ENCODE data around the gene DMD. TPM values are rescaled to one million over a fixed set of nuclear protein-coding genes. Genes with fewer than 3 reads are reported as not detected.

DMD gene
- total RNA-seq, 1 donor from 2014 or later, result 9.7 TPM

DNA sequence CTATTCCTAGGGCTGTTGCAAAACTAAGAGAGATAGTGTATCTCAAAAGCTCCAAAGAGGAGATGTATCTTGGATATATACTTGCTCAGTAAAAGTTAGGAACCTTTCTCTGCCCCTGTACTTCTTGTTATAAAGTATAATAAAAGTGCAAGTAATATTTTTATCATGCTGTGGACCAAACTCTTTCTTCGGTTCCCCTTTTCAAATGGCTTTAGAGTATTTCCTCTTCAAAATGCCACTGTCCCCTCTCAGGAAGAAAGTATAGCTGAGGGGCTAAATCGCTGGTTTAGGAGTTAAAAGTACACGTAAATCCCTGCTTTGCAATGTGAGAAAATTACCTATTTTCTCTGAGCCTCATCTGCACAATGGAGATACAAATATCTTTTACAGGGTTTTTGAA is 1970.4 kb downstream of the DMD start:
- H3K36me3 Mint-ChIP-seq (ENCODE audit: low read depth), result peaks cover 3% of the 10 kb centered on the region
- H3K4me1 Mint-ChIP-seq, result no peaks in the 10 kb centered on the region
- TF ChIP-seq, protein P1, sequence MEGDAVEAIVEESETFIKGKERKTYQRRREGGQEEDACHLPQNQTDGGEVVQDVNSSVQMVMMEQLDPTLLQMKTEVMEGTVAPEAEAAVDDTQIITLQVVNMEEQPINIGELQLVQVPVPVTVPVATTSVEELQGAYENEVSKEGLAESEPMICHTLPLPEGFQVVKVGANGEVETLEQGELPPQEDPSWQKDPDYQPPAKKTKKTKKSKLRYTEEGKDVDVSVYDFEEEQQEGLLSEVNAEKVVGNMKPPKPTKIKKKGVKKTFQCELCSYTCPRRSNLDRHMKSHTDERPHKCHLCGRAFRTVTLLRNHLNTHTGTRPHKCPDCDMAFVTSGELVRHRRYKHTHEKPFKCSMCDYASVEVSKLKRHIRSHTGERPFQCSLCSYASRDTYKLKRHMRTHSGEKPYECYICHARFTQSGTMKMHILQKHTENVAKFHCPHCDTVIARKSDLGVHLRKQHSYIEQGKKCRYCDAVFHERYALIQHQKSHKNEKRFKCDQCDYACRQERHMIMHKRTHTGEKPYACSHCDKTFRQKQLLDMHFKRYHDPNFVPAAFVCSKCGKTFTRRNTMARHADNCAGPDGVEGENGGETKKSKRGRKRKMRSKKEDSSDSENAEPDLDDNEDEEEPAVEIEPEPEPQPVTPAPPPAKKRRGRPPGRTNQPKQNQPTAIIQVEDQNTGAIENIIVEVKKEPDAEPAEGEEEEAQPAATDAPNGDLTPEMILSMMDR (conservative IDR thresholded peaks at IDR 0.05), result no peak
- peaks cover 5% of the 10 kb centered on the region for H3K9me3 Mint-ChIP-seq
- no peaks in the 10 kb centered on the region for H3K27me3 Mint-ChIP-seq (ENCODE audit: low read depth)
- H3K27ac Mint-ChIP-seq (ENCODE audit: unreplicated experiment), result no peak overlapping the region
- no peak overlapping the region for H3K4me3 Mint-ChIP-seq
- no peak for DNase-seq (ENCODE audit: low read depth, low spot score)

DNA sequence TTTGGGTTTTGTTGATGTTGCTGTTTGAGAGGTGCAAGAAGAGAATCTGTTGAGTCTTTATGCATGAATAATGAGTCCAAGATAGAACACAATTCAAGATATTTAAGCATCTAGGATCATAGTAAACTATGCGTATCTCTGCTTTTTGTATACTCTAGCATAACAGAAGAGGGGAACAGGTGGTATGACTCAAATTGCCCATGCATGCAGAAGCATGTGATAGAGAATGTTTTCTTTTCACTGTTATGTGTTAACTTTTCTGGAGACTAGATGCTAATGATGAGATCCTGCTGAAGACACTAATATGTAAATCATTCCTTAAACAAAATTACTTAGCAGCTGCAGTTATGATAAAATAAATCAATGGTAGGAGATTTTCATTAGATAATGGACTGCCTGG is 1974.2 kb downstream of the DMD start:
- peaks cover 13% of the 10 kb centered on the region for H3K4me1 Mint-ChIP-seq
- DNase-seq (ENCODE audit: low read depth, low spot score), result no peak
- no peaks in the 10 kb centered on the region for H3K27me3 Mint-ChIP-seq (ENCODE audit: low read depth)
- TF ChIP-seq, protein P1 (conservative IDR thresholded peaks at IDR 0.05), result no peak
- peaks cover 3% of the 10 kb centered on the region for H3K9me3 Mint-ChIP-seq
- peaks cover 3% of the 10 kb centered on the region for H3K36me3 Mint-ChIP-seq (ENCODE audit: low read depth)
- H3K27ac Mint-ChIP-seq (ENCODE audit: unreplicated experiment), result no peak overlapping the region
- H3K4me3 Mint-ChIP-seq, result no peak overlapping the region

DNA sequence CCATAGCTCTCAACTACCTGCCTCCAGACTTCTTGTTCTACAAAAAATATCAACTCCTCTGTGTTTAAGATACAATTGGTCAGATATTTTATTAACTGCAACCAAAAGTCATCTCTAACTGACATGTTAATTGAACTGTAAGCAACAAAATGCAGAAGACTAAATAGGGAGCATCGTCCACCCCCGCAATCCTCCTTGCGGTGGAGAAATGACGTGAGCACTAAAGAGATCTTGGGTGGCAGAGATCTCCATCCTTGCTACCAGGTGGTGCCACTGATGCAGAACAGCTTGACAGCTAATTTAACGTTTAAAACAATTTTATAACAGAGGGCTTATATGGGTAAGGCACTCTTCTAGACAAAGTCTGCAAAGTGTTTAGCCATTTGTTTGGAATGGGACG is 1975.1 kb downstream of the DMD start:
- Mint-ChIP-seq H3K9me3 (peaks cover 3% of the 10 kb centered on the region), H3K27ac (ENCODE audit: unreplicated experiment) (peak overlapping the region; percentile 57), H3K36me3 (ENCODE audit: low read depth) (peaks cover 3% of the 10 kb centered on the region), H3K4me1 (peaks cover 13% of the 10 kb centered on the region), H3K27me3 (ENCODE audit: low read depth) (no peaks in the 10 kb centered on the region), H3K4me3 (no peak overlapping the region)
- DNase-seq (ENCODE audit: low read depth, low spot score), result no peak
- TF ChIP-seq, protein P1 (conservative IDR thresholded peaks at IDR 0.05), result no peak

- no peak overlapping the region for H3K4me3 Mint-ChIP-seq
- H3K27ac Mint-ChIP-seq (ENCODE audit: unreplicated experiment), result no peak overlapping the region
- no peak for DNase-seq (ENCODE audit: low read depth, low spot score)
- no peaks in the 10 kb centered on the region for H3K27me3 Mint-ChIP-seq (ENCODE audit: low read depth)
- H3K4me1 Mint-ChIP-seq, result peaks cover 13% of the 10 kb centered on the region
- H3K9me3 Mint-ChIP-seq, result peaks cover 3% of the 10 kb centered on the region
- H3K36me3 Mint-ChIP-seq (ENCODE audit: low read depth), result peaks cover 3% of the 10 kb centered on the region
- TF ChIP-seq, protein P1 (conservative IDR thresholded peaks at IDR 0.05), result no peak
Observed at GRCh38 chrX:31233941-31234496, 1977.3 kb downstream of the DMD start.

DNA sequence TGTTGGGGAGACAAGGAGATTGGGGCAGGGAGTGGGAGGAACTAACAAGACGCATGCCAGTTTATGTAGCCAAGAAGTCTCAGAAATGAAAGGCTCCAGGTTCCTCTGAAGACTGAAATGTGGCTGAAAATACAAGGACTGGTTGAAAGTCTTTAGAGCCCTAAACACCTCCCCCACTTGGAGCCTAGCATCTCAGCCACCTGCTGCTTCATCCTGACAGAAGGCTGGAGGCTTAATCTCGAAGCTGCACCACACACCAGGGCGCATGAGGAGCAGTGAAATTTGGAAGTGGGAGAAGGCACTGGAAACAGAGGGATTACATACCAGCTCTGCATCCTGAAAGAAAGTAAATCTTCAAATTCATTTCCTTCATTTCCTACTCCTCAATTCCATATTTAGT is 1978.8 kb downstream of the DMD start:
- DNase-seq (ENCODE audit: low read depth, low spot score), result no peak
- TF ChIP-seq, protein P1 (conservative IDR thresholded peaks at IDR 0.05), result no peak
- H3K36me3 Mint-ChIP-seq (ENCODE audit: low read depth), result peaks cover 3% of the 10 kb centered on the region

More for the DNA sequence above, 1978.8 kb downstream of the DMD start:
- H3K27me3 Mint-ChIP-seq (ENCODE audit: low read depth), result no peaks in the 10 kb centered on the region
- H3K4me1 Mint-ChIP-seq, result peaks cover 13% of the 10 kb centered on the region
- H3K27ac Mint-ChIP-seq (ENCODE audit: unreplicated experiment), result no peak overlapping the region
- peaks cover 3% of the 10 kb centered on the region for H3K9me3 Mint-ChIP-seq
- no peak overlapping the region for H3K4me3 Mint-ChIP-seq
